ENCODE data around the gene BAAT.

Gene BAAT

DNA sequence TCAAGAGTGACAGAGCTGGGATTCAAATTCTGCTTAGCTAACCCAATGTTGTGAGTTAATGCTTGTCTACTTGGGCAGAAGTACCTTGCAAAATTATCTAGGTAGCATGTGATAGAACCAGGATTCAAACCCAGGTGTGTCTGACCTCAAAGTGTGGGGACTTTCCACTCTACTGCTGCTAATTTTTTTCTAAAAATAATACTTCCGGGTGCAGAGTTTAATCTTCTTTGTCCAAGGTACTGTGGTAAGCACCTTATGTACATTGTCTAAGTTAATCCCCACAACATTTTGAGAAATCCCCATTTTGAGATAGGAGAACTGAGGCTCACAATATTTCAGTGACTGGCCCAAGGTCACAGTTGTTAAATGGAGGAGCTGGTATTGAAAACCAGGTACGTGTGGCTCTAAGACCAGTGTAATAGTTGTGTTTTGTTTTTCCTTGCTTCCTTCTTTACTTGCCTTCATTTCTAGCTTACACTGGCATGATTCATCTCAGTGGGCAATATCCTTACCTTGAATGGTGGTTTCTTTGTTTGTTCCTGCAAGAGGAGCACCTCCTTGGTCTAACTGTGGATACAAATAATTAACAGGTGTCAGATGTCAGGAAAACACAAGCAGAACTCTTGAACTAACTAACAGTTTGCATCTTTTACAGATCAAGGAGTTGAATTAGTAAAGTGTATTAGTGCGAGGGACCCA is 43.3 kb upstream of the BAAT start (continued):
- no peak for TF ChIP-seq ZNF521 (tag by site-specific recombination; IDR thresholded peaks at IDR 0.05)
- TF ChIP-seq KLF7 (tag by site-specific recombination; IDR thresholded peaks at IDR 0.05; ENCODE audit: borderline replicate concordance) = no peak
- TF ChIP-seq ZNF37A (tag by site-specific recombination; IDR thresholded peaks at IDR 0.05) = no peak
- TF ChIP-seq, protein P1, sequence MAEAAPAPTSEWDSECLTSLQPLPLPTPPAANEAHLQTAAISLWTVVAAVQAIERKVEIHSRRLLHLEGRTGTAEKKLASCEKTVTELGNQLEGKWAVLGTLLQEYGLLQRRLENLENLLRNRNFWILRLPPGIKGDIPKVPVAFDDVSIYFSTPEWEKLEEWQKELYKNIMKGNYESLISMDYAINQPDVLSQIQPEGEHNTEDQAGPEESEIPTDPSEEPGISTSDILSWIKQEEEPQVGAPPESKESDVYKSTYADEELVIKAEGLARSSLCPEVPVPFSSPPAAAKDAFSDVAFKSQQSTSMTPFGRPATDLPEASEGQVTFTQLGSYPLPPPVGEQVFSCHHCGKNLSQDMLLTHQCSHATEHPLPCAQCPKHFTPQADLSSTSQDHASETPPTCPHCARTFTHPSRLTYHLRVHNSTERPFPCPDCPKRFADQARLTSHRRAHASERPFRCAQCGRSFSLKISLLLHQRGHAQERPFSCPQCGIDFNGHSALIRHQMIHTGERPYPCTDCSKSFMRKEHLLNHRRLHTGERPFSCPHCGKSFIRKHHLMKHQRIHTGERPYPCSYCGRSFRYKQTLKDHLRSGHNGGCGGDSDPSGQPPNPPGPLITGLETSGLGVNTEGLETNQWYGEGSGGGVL (tag by site-specific recombination; IDR thresholded peaks at IDR 0.05) = no peak
- no peak for TF ChIP-seq ZNF366 (tag by site-specific recombination; conservative IDR thresholded peaks at IDR 0.05)

DNA sequence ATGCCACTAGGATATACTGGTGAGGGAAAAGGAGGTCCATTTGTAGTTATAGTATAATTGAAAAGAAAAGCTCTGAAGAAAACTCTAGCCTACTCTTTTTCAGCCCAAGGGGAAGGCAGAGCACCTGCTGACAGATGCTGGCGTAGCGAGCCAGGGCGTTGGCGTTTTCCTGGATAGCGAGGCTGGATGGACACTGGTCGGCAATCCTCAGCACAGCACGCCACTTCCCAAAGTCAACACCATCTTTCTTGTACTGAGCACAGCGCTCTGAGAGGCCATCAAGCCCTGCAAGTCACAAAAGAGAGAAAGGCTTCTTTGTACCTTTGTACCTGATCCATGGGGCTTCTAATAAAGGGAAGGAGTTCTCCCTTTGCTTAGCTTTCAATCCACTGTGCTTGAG is 42.6 kb upstream of the BAAT start:
- no peaks in the 10 kb centered on the region for H3K36me3 ChIP-seq (ENCODE audit: control insufficient read depth in 2 of 2, insufficient read depth in 1 of 2, low read length in 2 of 2)
- ChIA-PET POLR2A (no interaction called here), CTCF (interaction anchor here (0.6 to 1.1 kb wide), 2 partner anchors 31 to 1150 kb away, joined by 3 to 5 read pairs; no protein-coding TSS in a partner anchor)
- H3K9me3 ChIP-seq (ENCODE audit: control insufficient read depth, insufficient read depth, low read depth, low read length) = no peaks in the 10 kb centered on the region
- H3K4me1 ChIP-seq (ENCODE audit: control insufficient read depth, insufficient read depth, low read length) = no peaks in the 10 kb centered on the region
- H3K27ac ChIP-seq (ENCODE audit: extremely low read depth, low read depth, low read length) = no peak overlapping the region
- H3K4me3 ChIP-seq (ENCODE audit: low read depth, low read length) = no peak overlapping the region
- TF ChIP-seq, protein P2, sequence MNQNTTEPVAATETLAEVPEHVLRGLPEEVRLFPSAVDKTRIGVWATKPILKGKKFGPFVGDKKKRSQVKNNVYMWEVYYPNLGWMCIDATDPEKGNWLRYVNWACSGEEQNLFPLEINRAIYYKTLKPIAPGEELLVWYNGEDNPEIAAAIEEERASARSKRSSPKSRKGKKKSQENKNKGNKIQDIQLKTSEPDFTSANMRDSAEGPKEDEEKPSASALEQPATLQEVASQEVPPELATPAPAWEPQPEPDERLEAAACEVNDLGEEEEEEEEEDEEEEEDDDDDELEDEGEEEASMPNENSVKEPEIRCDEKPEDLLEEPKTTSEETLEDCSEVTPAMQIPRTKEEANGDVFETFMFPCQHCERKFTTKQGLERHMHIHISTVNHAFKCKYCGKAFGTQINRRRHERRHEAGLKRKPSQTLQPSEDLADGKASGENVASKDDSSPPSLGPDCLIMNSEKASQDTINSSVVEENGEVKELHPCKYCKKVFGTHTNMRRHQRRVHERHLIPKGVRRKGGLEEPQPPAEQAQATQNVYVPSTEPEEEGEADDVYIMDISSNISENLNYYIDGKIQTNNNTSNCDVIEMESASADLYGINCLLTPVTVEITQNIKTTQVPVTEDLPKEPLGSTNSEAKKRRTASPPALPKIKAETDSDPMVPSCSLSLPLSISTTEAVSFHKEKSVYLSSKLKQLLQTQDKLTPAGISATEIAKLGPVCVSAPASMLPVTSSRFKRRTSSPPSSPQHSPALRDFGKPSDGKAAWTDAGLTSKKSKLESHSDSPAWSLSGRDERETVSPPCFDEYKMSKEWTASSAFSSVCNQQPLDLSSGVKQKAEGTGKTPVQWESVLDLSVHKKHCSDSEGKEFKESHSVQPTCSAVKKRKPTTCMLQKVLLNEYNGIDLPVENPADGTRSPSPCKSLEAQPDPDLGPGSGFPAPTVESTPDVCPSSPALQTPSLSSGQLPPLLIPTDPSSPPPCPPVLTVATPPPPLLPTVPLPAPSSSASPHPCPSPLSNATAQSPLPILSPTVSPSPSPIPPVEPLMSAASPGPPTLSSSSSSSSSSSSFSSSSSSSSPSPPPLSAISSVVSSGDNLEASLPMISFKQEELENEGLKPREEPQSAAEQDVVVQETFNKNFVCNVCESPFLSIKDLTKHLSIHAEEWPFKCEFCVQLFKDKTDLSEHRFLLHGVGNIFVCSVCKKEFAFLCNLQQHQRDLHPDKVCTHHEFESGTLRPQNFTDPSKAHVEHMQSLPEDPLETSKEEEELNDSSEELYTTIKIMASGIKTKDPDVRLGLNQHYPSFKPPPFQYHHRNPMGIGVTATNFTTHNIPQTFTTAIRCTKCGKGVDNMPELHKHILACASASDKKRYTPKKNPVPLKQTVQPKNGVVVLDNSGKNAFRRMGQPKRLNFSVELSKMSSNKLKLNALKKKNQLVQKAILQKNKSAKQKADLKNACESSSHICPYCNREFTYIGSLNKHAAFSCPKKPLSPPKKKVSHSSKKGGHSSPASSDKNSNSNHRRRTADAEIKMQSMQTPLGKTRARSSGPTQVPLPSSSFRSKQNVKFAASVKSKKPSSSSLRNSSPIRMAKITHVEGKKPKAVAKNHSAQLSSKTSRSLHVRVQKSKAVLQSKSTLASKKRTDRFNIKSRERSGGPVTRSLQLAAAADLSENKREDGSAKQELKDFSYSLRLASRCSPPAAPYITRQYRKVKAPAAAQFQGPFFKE (tag by site-specific recombination; IDR thresholded peaks at IDR 0.05; ENCODE audit: borderline replicate concordance) = no peak
- no peak for TF ChIP-seq ZNF660 (tag by site-specific recombination; IDR thresholded peaks at IDR 0.05)
- TF ChIP-seq, protein P3, sequence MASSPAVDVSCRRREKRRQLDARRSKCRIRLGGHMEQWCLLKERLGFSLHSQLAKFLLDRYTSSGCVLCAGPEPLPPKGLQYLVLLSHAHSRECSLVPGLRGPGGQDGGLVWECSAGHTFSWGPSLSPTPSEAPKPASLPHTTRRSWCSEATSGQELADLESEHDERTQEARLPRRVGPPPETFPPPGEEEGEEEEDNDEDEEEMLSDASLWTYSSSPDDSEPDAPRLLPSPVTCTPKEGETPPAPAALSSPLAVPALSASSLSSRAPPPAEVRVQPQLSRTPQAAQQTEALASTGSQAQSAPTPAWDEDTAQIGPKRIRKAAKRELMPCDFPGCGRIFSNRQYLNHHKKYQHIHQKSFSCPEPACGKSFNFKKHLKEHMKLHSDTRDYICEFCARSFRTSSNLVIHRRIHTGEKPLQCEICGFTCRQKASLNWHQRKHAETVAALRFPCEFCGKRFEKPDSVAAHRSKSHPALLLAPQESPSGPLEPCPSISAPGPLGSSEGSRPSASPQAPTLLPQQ (tag by site-specific recombination; IDR thresholded peaks at IDR 0.05) = no peak
- TF ChIP-seq ZNF677 (tag by site-specific recombination; IDR thresholded peaks at IDR 0.05) = no peak
- TF ChIP-seq, protein P4, sequence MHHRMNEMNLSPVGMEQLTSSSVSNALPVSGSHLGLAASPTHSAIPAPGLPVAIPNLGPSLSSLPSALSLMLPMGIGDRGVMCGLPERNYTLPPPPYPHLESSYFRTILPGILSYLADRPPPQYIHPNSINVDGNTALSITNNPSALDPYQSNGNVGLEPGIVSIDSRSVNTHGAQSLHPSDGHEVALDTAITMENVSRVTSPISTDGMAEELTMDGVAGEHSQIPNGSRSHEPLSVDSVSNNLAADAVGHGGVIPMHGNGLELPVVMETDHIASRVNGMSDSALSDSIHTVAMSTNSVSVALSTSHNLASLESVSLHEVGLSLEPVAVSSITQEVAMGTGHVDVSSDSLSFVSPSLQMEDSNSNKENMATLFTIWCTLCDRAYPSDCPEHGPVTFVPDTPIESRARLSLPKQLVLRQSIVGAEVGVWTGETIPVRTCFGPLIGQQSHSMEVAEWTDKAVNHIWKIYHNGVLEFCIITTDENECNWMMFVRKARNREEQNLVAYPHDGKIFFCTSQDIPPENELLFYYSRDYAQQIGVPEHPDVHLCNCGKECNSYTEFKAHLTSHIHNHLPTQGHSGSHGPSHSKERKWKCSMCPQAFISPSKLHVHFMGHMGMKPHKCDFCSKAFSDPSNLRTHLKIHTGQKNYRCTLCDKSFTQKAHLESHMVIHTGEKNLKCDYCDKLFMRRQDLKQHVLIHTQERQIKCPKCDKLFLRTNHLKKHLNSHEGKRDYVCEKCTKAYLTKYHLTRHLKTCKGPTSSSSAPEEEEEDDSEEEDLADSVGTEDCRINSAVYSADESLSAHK (tag by site-specific recombination; IDR thresholded peaks at IDR 0.05) = no peak
- no peak for TF ChIP-seq ZNF174 (tag by site-specific recombination; IDR thresholded peaks at IDR 0.05)
- TF ChIP-seq, protein P5, sequence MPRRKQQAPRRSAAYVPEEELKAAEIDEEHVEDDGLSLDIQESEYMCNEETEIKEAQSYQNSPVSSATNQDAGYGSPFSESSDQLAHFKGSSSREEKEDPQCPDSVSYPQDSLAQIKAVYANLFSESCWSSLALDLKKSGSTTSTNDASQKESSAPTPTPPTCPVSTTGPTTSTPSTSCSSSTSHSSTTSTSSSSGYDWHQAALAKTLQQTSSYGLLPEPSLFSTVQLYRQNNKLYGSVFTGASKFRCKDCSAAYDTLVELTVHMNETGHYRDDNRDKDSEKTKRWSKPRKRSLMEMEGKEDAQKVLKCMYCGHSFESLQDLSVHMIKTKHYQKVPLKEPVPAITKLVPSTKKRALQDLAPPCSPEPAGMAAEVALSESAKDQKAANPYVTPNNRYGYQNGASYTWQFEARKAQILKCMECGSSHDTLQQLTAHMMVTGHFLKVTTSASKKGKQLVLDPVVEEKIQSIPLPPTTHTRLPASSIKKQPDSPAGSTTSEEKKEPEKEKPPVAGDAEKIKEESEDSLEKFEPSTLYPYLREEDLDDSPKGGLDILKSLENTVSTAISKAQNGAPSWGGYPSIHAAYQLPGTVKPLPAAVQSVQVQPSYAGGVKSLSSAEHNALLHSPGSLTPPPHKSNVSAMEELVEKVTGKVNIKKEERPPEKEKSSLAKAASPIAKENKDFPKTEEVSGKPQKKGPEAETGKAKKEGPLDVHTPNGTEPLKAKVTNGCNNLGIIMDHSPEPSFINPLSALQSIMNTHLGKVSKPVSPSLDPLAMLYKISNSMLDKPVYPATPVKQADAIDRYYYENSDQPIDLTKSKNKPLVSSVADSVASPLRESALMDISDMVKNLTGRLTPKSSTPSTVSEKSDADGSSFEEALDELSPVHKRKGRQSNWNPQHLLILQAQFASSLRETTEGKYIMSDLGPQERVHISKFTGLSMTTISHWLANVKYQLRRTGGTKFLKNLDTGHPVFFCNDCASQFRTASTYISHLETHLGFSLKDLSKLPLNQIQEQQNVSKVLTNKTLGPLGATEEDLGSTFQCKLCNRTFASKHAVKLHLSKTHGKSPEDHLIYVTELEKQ (tag by site-specific recombination; IDR thresholded peaks at IDR 0.05; ENCODE audit: borderline replicate concordance) = no peak
- no peak for TF ChIP-seq ZNF791 (tag by site-specific recombination; IDR thresholded peaks at IDR 0.05)
- TF ChIP-seq ZNF146 (tag by site-specific recombination; IDR thresholded peaks at IDR 0.05) = no peak
- no peak for TF ChIP-seq ZNF514 (tag by site-specific recombination; IDR thresholded peaks at IDR 0.05)
- TF ChIP-seq ZNF473 (tag by site-specific recombination; IDR thresholded peaks at IDR 0.05) = no peak
- no peak for TF ChIP-seq ZBTB48 (tag by site-specific recombination; IDR thresholded peaks at IDR 0.05)
- TF ChIP-seq ZNF157 (tag by site-specific recombination; IDR thresholded peaks at IDR 0.05) = no peak
- TF ChIP-seq RBAK (tag by site-specific recombination; IDR thresholded peaks at IDR 0.05) = no peak
- no peak for TF ChIP-seq FEZF1 (tag by site-specific recombination; IDR thresholded peaks at IDR 0.05)
- TF ChIP-seq ZNF521 (tag by site-specific recombination; IDR thresholded peaks at IDR 0.05) = no peak
- no peak for TF ChIP-seq SALL2 (tag by site-specific recombination; IDR thresholded peaks at IDR 0.05; ENCODE audit: borderline replicate concordance)

Data from HEK293 (cell line).